ENCODE data around the gene UBXN4. TPM values are rescaled to one million over a fixed set of nuclear protein-coding genes. Genes with fewer than 3 reads are reported as not detected.
"Not testable (repeated sequence)": the region's sequence is repeated elsewhere in the genome, so short reads cannot be mapped to it uniquely, and the experiment has no call there.

Gene UBXN4
- total RNA-seq, 3 donors from 2014 or later = 70.2 to 101 (median 89.1) TPM

- Histone ChIP-seq H3K4me3 (no peak overlapping the region), H3K27ac (no peak overlapping the region), H3K4me1 (no peaks in the 10 kb centered on the region), H3K9me3 (no peaks in the 10 kb centered on the region), H3K36me3 (no peaks in the 10 kb centered on the region), H3K27me3 (no peaks in the 10 kb centered on the region)
- TF ChIP-seq CTCF (IDR thresholded peaks at IDR 0.05) (no peak), POLR2A (IDR thresholded peaks at IDR 0.05) (no peak), POLR2AphosphoS5 (IDR thresholded peaks at IDR 0.05) (no peak)
- DNase-seq (ENCODE audit: low spot score in 2 of 2) = no peak
- intact Hi-C loops (cut with DNase I; ENCODE audit: low total_unique reads) = no loop called here
These were observed 61.6 kb downstream of the UBXN4 start for GRCh38 chr2:135803278-135803677.

DNA sequence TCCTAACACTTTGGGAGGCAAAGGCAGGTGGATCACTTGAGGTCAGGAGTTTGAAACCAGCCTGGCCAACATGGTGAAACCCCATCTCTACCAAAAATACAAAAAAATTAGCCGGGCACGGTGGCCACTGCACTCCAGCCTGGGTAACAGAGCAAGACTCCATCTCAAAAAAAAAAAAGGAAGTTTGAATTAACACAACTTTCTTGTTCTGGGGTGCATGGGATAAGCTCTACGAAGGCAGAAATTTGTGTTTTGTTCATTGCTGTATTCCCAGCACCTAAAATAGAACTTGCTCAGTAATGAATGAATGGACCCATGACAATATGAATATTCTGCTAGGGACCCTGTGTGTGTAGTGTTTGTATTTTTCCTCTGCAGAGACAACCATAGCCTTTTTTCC, 66.2 kb downstream of the UBXN4 start:
- H3K36me3 ChIP-seq; H3K4me1 ChIP-seq; DNase-seq (ENCODE audit: low spot score in 2 of 2); H3K27ac ChIP-seq; H3K27me3 ChIP-seq; H3K4me3 ChIP-seq; H3K9me3 ChIP-seq: not testable (repeated sequence)
- intact Hi-C loops (cut with DNase I; ENCODE audit: low total_unique reads) = loop anchor here (5.0 kb wide), 1 partner anchor 126 kb away; no protein-coding TSS in a partner anchor

GRCh38 chr2:135812907-135813511, 71.4 kb downstream of the UBXN4 start:
- Histone ChIP-seq H3K4me3 (no peak overlapping the region), H3K4me1 (no peaks in the 10 kb centered on the region), H3K36me3 (no peaks in the 10 kb centered on the region), H3K27ac (no peak overlapping the region), H3K9me3 (peaks cover 0 to 3% of the 10 kb centered on the region in 2 donors), H3K27me3 (no peaks in the 10 kb centered on the region)
- intact Hi-C loops (cut with DNase I; ENCODE audit: low total_unique reads) = no loop called here
- TF ChIP-seq POLR2A (IDR thresholded peaks at IDR 0.05) = no peak
- TF ChIP-seq POLR2AphosphoS5 (IDR thresholded peaks at IDR 0.05) = no peak
- TF ChIP-seq CTCF (IDR thresholded peaks at IDR 0.05) = no peak
- DNase-seq (ENCODE audit: low spot score in 2 of 2) = no peak

- intact Hi-C loops (cut with DNase I; ENCODE audit: low total_unique reads) = no loop called here
- no peak for DNase-seq (ENCODE audit: low spot score in 2 of 2)
These were observed 73.6 kb downstream of the UBXN4 start for GRCh38 chr2:135815269-135815668.

DNA sequence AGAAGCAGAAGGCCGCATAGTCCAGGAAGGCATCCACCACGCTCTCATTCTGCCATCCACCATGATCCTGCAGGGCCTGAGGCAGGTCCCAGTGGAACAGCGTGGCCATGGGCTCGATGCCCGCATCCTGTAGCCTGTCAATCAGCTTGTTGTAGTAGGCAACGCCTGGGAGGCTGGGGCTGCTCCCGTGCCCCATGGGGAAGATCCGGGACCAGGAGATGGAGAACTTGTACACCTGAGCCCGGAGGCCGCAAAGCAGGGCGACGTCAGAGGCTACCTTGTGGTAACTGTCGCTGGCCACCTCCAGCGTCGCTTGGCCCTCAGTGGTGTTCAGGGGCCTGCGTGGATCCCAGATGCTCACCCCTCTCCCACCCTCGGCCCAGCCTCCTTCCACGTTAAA, 75.8 kb downstream of the UBXN4 start:
- Histone ChIP-seq H3K9me3 (peaks cover under 1% of the 10 kb centered on the region in 2 donors), H3K4me1 (no peaks in the 10 kb centered on the region), H3K4me3 (no peak overlapping the region), H3K36me3 (no peaks in the 10 kb centered on the region), H3K27ac (no peak overlapping the region), H3K27me3 (no peaks in the 10 kb centered on the region)
- intact Hi-C loops (cut with DNase I; ENCODE audit: low total_unique reads) = no loop called here
- no peak for TF ChIP-seq POLR2A (IDR thresholded peaks at IDR 0.05)
- TF ChIP-seq CTCF (IDR thresholded peaks at IDR 0.05) = no peak
- no peak for TF ChIP-seq POLR2AphosphoS5 (IDR thresholded peaks at IDR 0.05)
- no peak for DNase-seq (ENCODE audit: low spot score in 2 of 2)

More at GRCh38 chr2:135815269-135815668, 73.6 kb downstream of the UBXN4 start:
- H3K36me3 ChIP-seq = no peaks in the 10 kb centered on the region
- H3K27me3 ChIP-seq = no peaks in the 10 kb centered on the region
- no peak overlapping the region for H3K4me3 ChIP-seq
- no peaks in the 10 kb centered on the region for H3K4me1 ChIP-seq
- H3K9me3 ChIP-seq = peaks cover 0 to 3% of the 10 kb centered on the region in 2 donors
- TF ChIP-seq POLR2AphosphoS5 (IDR thresholded peaks at IDR 0.05) = no peak
- TF ChIP-seq POLR2A (IDR thresholded peaks at IDR 0.05) = no peak
- TF ChIP-seq CTCF (IDR thresholded peaks at IDR 0.05) = no peak
- no peak overlapping the region for H3K27ac ChIP-seq
